GM21825 (cell line): ENCODE results near the gene HSPB1.
"Not testable (repeated sequence)": the region's sequence is repeated elsewhere in the genome, so short reads cannot be mapped to it uniquely, and the experiment has no call there.

Experiments
- ATAC-seq: cut with Tn5 transposase; IDR thresholded peaks from one replicate; pipeline ENCODE4 v1.9.1; 2021; ENCODE audit warnings: mild to moderate bottlenecking, moderate library complexity; ENCODE audit not compliant: unreplicated experiment

HSPB1 gene

GRCh38 chr7:76329479-76329878, 27.0 kb downstream of the HSPB1 start:
- ATAC-seq: no peak

GRCh38 chr7:76330261-76330660, 27.8 kb downstream of the HSPB1 start:
- no peak for ATAC-seq

GRCh38 chr7:76330673-76331072, 28.2 kb downstream of the HSPB1 start:
- ATAC-seq: no peak

GRCh38 chr7:76332078-76332477, 29.6 kb downstream of the HSPB1 start:
- no peak for ATAC-seq

GRCh38 chr7:76333511-76334101, 31.1 kb downstream of the HSPB1 start:
- ATAC-seq: no peak

GRCh38 chr7:76334320-76334967, 32.0 kb downstream of the HSPB1 start:
- ATAC-seq: no peak

- not testable (repeated sequence) for ATAC-seq
These were observed 32.9 kb downstream of the HSPB1 start for GRCh38 chr7:76335417-76335816.

- no peak for ATAC-seq
These were observed 33.6 kb downstream of the HSPB1 start for GRCh38 chr7:76336094-76336493.

- ATAC-seq: no peak
These were observed 34.7 kb downstream of the HSPB1 start for GRCh38 chr7:76337147-76337546.

GRCh38 chr7:76338298-76339084, 36.0 kb downstream of the HSPB1 start:
- ATAC-seq: no peak

GRCh38 chr7:76340617-76341131, 38.2 kb downstream of the HSPB1 start:
- no peak for ATAC-seq

GRCh38 chr7:76342222-76342621, 39.7 kb downstream of the HSPB1 start:
- ATAC-seq: no peak

GRCh38 chr7:76343294-76343930, 40.9 kb downstream of the HSPB1 start:
- ATAC-seq: no peak

GRCh38 chr7:76343931-76344321, 41.5 kb downstream of the HSPB1 start:
- ATAC-seq: no peak

GRCh38 chr7:76346097-76346496, 43.6 kb downstream of the HSPB1 start:
- ATAC-seq: no peak

- no peak for ATAC-seq
These were observed 44.3 kb downstream of the HSPB1 start for GRCh38 chr7:76346778-76347177.

GRCh38 chr7:76347710-76348109, 45.2 kb downstream of the HSPB1 start:
- ATAC-seq: no peak

- ATAC-seq: no peak
These were observed 46.9 kb downstream of the HSPB1 start for GRCh38 chr7:76349313-76349885.

- no peak for ATAC-seq
These were observed 48.9 kb downstream of the HSPB1 start for GRCh38 chr7:76351372-76351771.

- no peak for ATAC-seq
These were observed 49.7 kb downstream of the HSPB1 start for GRCh38 chr7:76352193-76352592.

GRCh38 chr7:76353744-76354143, 51.3 kb downstream of the HSPB1 start:
- ATAC-seq: no peak
